Activated T-cell treated with anti-CD3 and anti-CD28 coated beads for 4 hours (primary cell): ENCODE results near the gene SCUBE3.
A peak's percentile ranks its signal among the peaks of the same experiment; 100 is the strongest.

Experiments used
- DNase-seq: peaks from one replicate; pipeline ENCODE4 v3.0.0-alpha.2; 2020

Gene SCUBE3

GRCh38 chr6:35278708-35279107, 65.0 kb downstream of the SCUBE3 start:
- no peak for DNase-seq

GRCh38 chr6:35280903-35281302, 67.1 kb downstream of the SCUBE3 start:
- no peak for DNase-seq

GRCh38 chr6:35282472-35282871, 68.7 kb downstream of the SCUBE3 start:
- DNase-seq = no peak

GRCh38 chr6:35283361-35283760, 69.6 kb downstream of the SCUBE3 start:
- DNase-seq = no peak

- DNase-seq = no peak
Observed at GRCh38 chr6:35287671-35288396, 74.1 kb downstream of the SCUBE3 start.

- no peak for DNase-seq
Observed at GRCh38 chr6:35288834-35289233, 75.1 kb downstream of the SCUBE3 start.

GRCh38 chr6:35291491-35291890, 77.7 kb downstream of the SCUBE3 start:
- DNase-seq = no peak

- no peak for DNase-seq
Observed at GRCh38 chr6:35292494-35292893, 78.7 kb downstream of the SCUBE3 start.

GRCh38 chr6:35293681-35294080, 79.9 kb downstream of the SCUBE3 start:
- no peak for DNase-seq

- DNase-seq = no peak
Observed at GRCh38 chr6:35294308-35294945, 80.7 kb downstream of the SCUBE3 start.

GRCh38 chr6:35295036-35295435, 81.3 kb downstream of the SCUBE3 start:
- DNase-seq = no peak

- DNase-seq = no peak
Observed at GRCh38 chr6:35295521-35296315, 82.0 kb downstream of the SCUBE3 start.

GRCh38 chr6:35296931-35297600, 83.3 kb downstream of the SCUBE3 start:
- DNase-seq = no peak

GRCh38 chr6:35297601-35298481, 84.1 kb downstream of the SCUBE3 start, which contains the start of gene DEF6:
TSS of gene DEF6 (plus strand) at chr6:35297818. CDS start at chr6:35297857, 39 bp downstream.
- DNase-seq = peak; percentile 78

- DNase-seq = no peak
Observed at GRCh38 chr6:35298625-35299140, 84.9 kb downstream of the SCUBE3 start.

GRCh38 chr6:35299674-35300073, 85.9 kb downstream of the SCUBE3 start:
- no peak for DNase-seq

GRCh38 chr6:35300848-35301247, 87.1 kb downstream of the SCUBE3 start:
- no peak for DNase-seq
